RWPE2 (cell line): Measurements from ENCODE around the gene LDHD.

ENCODE experiments used
- ATAC-seq: fragments of 200-7000 bp; cut with Tn5 transposase; 3 replicates; pipeline ENCODE4 v1.9.1; 2021; ENCODE audit warnings: low read depth
- DNase-seq: peaks from one replicate; pipeline ENCODE4 v3.0.0-alpha.2; 2020; ENCODE audit warnings: low spot score
- H3K27ac ChIP-seq: fragments of 450-650 bp; 2 replicates; pipeline ENCODE4 v1.5.1; 2017; ENCODE audit warnings: mild to moderate bottlenecking; ENCODE audit not compliant: poor library complexity, severe bottlenecking
- H3K27me3 ChIP-seq: fragments of 250-450 bp; sonication (Bioruptor Pico); 2 replicates; pipeline ENCODE4 v1.5.1; 2021; ENCODE audit warnings: mild to moderate bottlenecking, moderate library complexity; ENCODE audit not compliant: insufficient read depth, poor library complexity, severe bottlenecking
- H3K36me3 ChIP-seq: fragments of 250-450 bp; sonication (Bioruptor Pico); 2 replicates; pipeline ENCODE4 v1.5.1; 2020; ENCODE audit warnings: low read depth, mild to moderate bottlenecking, moderate library complexity
- H3K4me1 ChIP-seq: fragments of 250-450 bp; sonication (Bioruptor Pico); 2 replicates; pipeline ENCODE4 v1.5.1; 2021; ENCODE audit warnings: mild to moderate bottlenecking, moderate library complexity; ENCODE audit not compliant: insufficient read depth, poor library complexity, severe bottlenecking
- H3K4me3 ChIP-seq: fragments of 250-450 bp; sonication (Bioruptor Pico); 2 replicates; pipeline ENCODE4 v1.5.1; 2021; ENCODE audit warnings: mild to moderate bottlenecking, moderate library complexity; ENCODE audit not compliant: severe bottlenecking
- H3K9me3 ChIP-seq: fragments of 250-450 bp; sonication (Bioruptor Pico); 2 replicates; pipeline ENCODE4 v1.5.1; 2021; ENCODE audit warnings: mild to moderate bottlenecking, moderate library complexity; ENCODE audit not compliant: severe bottlenecking
- TF ChIP-seq, protein P1 (sequence below): fragments of 450-650 bp; IDR thresholded peaks from one replicate; pipeline ENCODE4 v1.5.1; 2017; ENCODE audit warnings: mild to moderate bottlenecking, moderate library complexity; ENCODE audit not compliant: poor library complexity, severe bottlenecking

LDHD gene

DNA sequence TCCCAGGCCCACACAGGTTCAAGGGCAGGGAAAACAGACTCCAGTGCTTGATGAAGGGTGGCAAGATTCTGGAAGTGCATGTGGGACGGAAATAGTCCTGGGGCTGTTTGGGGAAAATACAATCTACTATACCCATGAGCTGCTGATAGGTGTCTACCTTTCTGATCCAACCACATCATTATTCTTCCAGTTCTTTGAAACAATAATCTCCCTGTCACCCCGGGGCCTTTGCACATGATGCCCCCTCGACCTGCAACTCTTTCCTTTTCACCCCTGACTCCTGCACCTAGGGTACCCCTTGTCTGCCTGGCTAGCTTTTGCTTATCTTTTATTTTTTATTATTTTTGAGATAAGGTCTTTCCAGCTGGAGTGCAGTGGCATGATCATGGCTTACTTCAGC, 45.0 kb downstream of the LDHD start:
- no peaks in the 10 kb centered on the region for H3K36me3 ChIP-seq
- H3K9me3 ChIP-seq = no peaks in the 10 kb centered on the region
- no peak overlapping the region for H3K4me3 ChIP-seq
- TF ChIP-seq, protein P1, sequence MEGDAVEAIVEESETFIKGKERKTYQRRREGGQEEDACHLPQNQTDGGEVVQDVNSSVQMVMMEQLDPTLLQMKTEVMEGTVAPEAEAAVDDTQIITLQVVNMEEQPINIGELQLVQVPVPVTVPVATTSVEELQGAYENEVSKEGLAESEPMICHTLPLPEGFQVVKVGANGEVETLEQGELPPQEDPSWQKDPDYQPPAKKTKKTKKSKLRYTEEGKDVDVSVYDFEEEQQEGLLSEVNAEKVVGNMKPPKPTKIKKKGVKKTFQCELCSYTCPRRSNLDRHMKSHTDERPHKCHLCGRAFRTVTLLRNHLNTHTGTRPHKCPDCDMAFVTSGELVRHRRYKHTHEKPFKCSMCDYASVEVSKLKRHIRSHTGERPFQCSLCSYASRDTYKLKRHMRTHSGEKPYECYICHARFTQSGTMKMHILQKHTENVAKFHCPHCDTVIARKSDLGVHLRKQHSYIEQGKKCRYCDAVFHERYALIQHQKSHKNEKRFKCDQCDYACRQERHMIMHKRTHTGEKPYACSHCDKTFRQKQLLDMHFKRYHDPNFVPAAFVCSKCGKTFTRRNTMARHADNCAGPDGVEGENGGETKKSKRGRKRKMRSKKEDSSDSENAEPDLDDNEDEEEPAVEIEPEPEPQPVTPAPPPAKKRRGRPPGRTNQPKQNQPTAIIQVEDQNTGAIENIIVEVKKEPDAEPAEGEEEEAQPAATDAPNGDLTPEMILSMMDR = no peak
- H3K27me3 ChIP-seq = no peaks in the 10 kb centered on the region
- no peak for ATAC-seq
- no peaks in the 10 kb centered on the region for H3K4me1 ChIP-seq
- H3K27ac ChIP-seq = no peak overlapping the region
- DNase-seq = no peak

- Histone ChIP-seq H3K9me3 (no peaks in the 10 kb centered on the region), H3K27me3 (no peaks in the 10 kb centered on the region), H3K4me1 (no peaks in the 10 kb centered on the region), H3K36me3 (no peaks in the 10 kb centered on the region), H3K27ac (no peak overlapping the region), H3K4me3 (no peak overlapping the region)
- TF ChIP-seq, protein P1 = no peak
- ATAC-seq (0 out of 3 replicates have a peak, but pooled peaks have one; percentile 19), DNase-seq (no peak)
Observed at GRCh38 chr16:75070012-75070841, 46.4 kb downstream of the LDHD start.

DNA sequence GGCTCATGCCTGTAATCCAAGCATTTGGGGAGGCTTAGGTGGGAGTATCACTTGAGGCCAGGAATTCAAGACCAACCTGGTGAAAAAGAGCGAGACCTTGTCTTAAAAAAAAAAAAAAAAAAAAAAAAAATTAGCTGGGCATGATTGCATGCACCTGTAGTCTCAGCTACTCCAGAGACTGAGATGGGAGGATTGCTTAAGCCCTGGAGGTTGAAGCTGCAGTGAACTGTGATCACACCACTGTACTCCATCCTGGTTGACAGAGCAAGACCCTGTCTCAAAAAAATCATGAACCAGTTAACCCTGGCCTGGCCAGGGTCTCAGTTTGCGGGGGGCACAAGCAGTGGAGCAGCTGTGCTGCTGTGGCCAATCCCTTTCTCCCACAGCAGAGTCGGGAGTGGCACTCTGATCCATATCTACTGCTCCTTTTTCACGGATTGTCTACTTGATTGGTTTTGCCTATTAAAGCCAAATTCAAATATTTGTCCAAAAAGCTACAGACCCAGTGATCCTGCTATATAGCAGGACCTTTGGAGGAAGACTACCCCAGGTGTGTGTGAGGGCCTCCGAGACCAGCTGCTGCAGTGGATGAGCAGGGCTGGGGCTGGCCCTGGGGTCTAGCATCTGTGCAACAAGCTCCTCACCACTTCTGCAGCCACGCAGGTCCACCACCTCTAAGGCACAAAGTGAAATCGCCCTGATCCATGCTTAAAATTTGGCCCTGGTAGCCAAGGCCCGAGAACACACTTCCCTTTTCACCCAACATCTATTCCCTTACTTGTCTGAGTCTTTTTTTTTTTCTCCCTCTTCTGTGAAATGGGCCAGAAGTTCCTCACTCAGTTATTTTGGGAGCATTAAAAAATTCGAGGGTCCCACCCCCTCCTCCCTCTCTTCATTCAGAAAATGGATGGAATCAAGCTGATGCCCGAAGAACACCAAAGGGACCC, 48.2 kb downstream of the LDHD start:
- Histone ChIP-seq H3K27me3 (no peaks in the 10 kb centered on the region), H3K4me1 (no peaks in the 10 kb centered on the region), H3K36me3 (no peaks in the 10 kb centered on the region), H3K9me3 (no peaks in the 10 kb centered on the region), H3K27ac (no peak overlapping the region), H3K4me3 (no peak overlapping the region)
- ATAC-seq = no peak
- DNase-seq = no peak
- TF ChIP-seq, protein P1 = no peak

- H3K27ac ChIP-seq = no peak overlapping the region
- no peak for DNase-seq
Observed at GRCh38 chr16:75066861-75067447, 49.6 kb downstream of the LDHD start.

More at GRCh38 chr16:75066861-75067447, 49.6 kb downstream of the LDHD start:
- Histone ChIP-seq H3K4me3 (no peak overlapping the region), H3K27me3 (no peaks in the 10 kb centered on the region), H3K4me1 (no peaks in the 10 kb centered on the region), H3K9me3 (no peaks in the 10 kb centered on the region), H3K36me3 (no peaks in the 10 kb centered on the region)
- no peak for ATAC-seq
- TF ChIP-seq, protein P1 = no peak
